Prostate gland (tissue), 2 donors: ENCODE data around the gene MIOX. TPM values are rescaled to one million over a fixed set of nuclear protein-coding genes. Genes with fewer than 3 reads are reported as not detected.

Experiments
- DNase-seq: peaks from one replicate; pipeline ENCODE4 v3.0.0-alpha.2; 2019; ENCODE audit warnings: low spot score
- H3K27ac ChIP-seq, 2 donors: fragments of 200-600 bp; sonication (generic); 2 replicates each; pipeline ENCODE4 v1.5.1; 2017 to 2019
- H3K27me3 ChIP-seq: fragments of 200-600 bp; sonication (generic); replicated peaks from 2 replicates; pipeline ENCODE4 v1.5.1; 2019; ENCODE audit not compliant: insufficient read depth
- H3K36me3 ChIP-seq, 2 donors: fragments of 200-600 bp; sonication (generic); 1 replicate in 1 of 2; 2 replicates in 1 of 2; pipeline versions ENCODE4 v1.5.1 to v1.8.1; 2017 to 2019
- H3K4me1 ChIP-seq: fragments of 200-600 bp; sonication (generic); replicated peaks from 2 replicates; pipeline ENCODE4 v1.5.1; 2019
- H3K4me3 ChIP-seq, 2 donors: fragments of 200-600 bp; sonication (generic); 2 replicates each; pipeline ENCODE4 v1.5.1; 2017 to 2019
- H3K9me3 ChIP-seq: fragments of 200-600 bp; sonication (generic); 2 replicates; pipeline ENCODE4 v1.5.1; 2017
- CTCF ChIP-seq, 4 experiments: fragments of 200-600 bp in 2 of 4; fragments of 450-650 bp in 2 of 4; sonication (generic) in 2 of 4; IDR thresholded peaks; 1 replicate in 3 of 4; 2 replicates in 1 of 4; pipeline ENCODE4 v1.5.1; 2016 to 2019; ENCODE audit warnings: antibody characterized with exemption in 4 of 4, mild to moderate bottlenecking in 2 of 4, moderate library complexity in 2 of 4
- POLR2A ChIP-seq: fragments of 450-650 bp; IDR thresholded peaks from one replicate; pipeline ENCODE4 v1.6.1; 2016; ENCODE audit warnings: antibody characterized with exemption, mild to moderate bottlenecking
- POLR2AphosphoS5 ChIP-seq: sonication (generic); formaldehyde crosslinking; IDR thresholded peaks from one replicate; pipeline ENCODE4 v1.6.1; 2017; ENCODE audit warnings: antibody characterized with exemption
- WGBS: methylation state at CpG from one replicate; pipeline ENCODE4 v1.1.5; 2018; 5-methylcytosine and 5-hydroxymethylcytosine counted together
- intact Hi-C: fragments of 100-400 bp; cut with DNase I; formaldehyde crosslinking; loops from one replicate; pipeline ENCODE4 v1.14.2; 2022
- total RNA-seq, 2 donors: library from RNA; depleted of rRNA; stranded (reverse); fragments of >200 nt; gene quantifications; one replicate each; pipeline ENCODE4 v1.1.0, GENCODE V29; 2016

The MIOX gene
- total RNA-seq, 2 donors from 2014 or later, result not detected

- Histone ChIP-seq H3K27ac (no peak overlapping the region), H3K4me3 (no peak overlapping the region), H3K36me3 (no peaks in the 10 kb centered on the region), H3K27me3 (no peaks in the 10 kb centered on the region), H3K4me1 (no peaks in the 10 kb centered on the region), H3K9me3 (no peaks in the 10 kb centered on the region)
- 10% methylated on average over 13 of the region's 13 CpGs for WGBS
- intact Hi-C loops, result no loop called here
- peak; percentile 66 for DNase-seq
- peak; percentile 16 for TF ChIP-seq POLR2AphosphoS5
- peak in 3 of 4 experiments; percentile 41 to 71 (median 58) for TF ChIP-seq CTCF (IDR thresholded peaks at IDR 0.05)
- TF ChIP-seq POLR2A, result no peak
Measured at GRCh38 chr22:50498322-50498890, 11.7 kb downstream of the MIOX start.

- TF ChIP-seq CTCF (IDR thresholded peaks at IDR 0.05), result no peak
- no peak for TF ChIP-seq POLR2A
- no peak for TF ChIP-seq POLR2AphosphoS5
- no peaks in the 10 kb centered on the region for H3K4me1 ChIP-seq
- 95% methylated on average over 12 of the region's 12 CpGs for WGBS
- peaks cover 0 to 10% of the 10 kb centered on the region in 2 donors for H3K36me3 ChIP-seq
- H3K4me3 ChIP-seq, result no peak overlapping the region
- H3K27me3 ChIP-seq, result no peaks in the 10 kb centered on the region
- intact Hi-C loops, result no loop called here
- H3K27ac ChIP-seq, result no peak overlapping the region
- DNase-seq, result no peak
- no peaks in the 10 kb centered on the region for H3K9me3 ChIP-seq
Measured at GRCh38 chr22:50500452-50500851, 13.8 kb downstream of the MIOX start.

- no peaks in the 10 kb centered on the region for H3K9me3 ChIP-seq
- intact Hi-C loops, result no loop called here
- no peak overlapping the region for H3K27ac ChIP-seq
- no peak for TF ChIP-seq POLR2A
- TF ChIP-seq POLR2AphosphoS5, result no peak
- TF ChIP-seq CTCF (IDR thresholded peaks at IDR 0.05), result no peak
- 82% methylated on average over 6 of the region's 6 CpGs for WGBS
- DNase-seq, result no peak
- no peak overlapping the region for H3K4me3 ChIP-seq
- no peaks in the 10 kb centered on the region for H3K27me3 ChIP-seq
- H3K4me1 ChIP-seq, result peaks cover 9% of the 10 kb centered on the region
- peaks cover 0 to 14% of the 10 kb centered on the region in 2 donors for H3K36me3 ChIP-seq
Measured at GRCh38 chr22:50502096-50502495, 15.4 kb downstream of the MIOX start.

GRCh38 chr22:50502628-50503474 is 16.2 kb downstream of the MIOX start:
- intact Hi-C loops, result no loop called here
- 88% methylated on average over 24 of the region's 24 CpGs for WGBS

More at GRCh38 chr22:50502628-50503474, 16.2 kb downstream of the MIOX start:
- H3K36me3 ChIP-seq, result peaks cover 0 to 14% of the 10 kb centered on the region in 2 donors
- no peak overlapping the region for H3K4me3 ChIP-seq
- TF ChIP-seq CTCF (IDR thresholded peaks at IDR 0.05) (no peak), POLR2A (no peak), POLR2AphosphoS5 (no peak)
- H3K27ac ChIP-seq, result no peak overlapping the region
- no peaks in the 10 kb centered on the region for H3K27me3 ChIP-seq
- H3K9me3 ChIP-seq, result no peaks in the 10 kb centered on the region
- DNase-seq, result no peak
- peaks cover 9% of the 10 kb centered on the region for H3K4me1 ChIP-seq
